ENCODE measurements around the gene JAG1. TPM values are rescaled to one million over a fixed set of nuclear protein-coding genes. Genes with fewer than 3 reads are reported as not detected.

Gene JAG1
- polyA plus RNA-seq, 1 donor from 2014 or later, result 9.0 TPM

DNA sequence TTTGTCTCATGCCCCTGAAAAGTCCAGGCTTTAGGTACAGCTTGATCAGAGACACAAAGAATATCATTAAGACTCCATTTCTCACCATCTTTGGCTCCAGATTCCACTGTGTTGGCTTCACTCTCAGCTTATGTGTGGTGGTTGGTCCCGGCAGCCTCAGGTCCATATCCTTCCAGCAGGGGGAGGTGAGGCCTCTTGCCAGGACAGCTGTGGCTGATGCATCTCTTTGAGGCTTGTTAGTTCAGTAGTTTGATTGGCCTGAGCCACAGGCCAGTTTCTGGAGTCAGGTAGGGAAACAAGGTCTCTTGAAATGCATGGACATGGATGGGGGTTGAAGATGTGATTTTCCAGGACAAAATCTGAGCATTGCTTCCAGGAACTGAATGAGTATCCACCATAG is 62.4 kb downstream of the JAG1 start:
- no peak overlapping the region for H3K27ac ChIP-seq (ENCODE audit: low read length)
- no peak overlapping the region for H2AFZ ChIP-seq (ENCODE audit: low read depth, low read length)
- no peaks in the 10 kb centered on the region for H3K79me2 ChIP-seq (replicated peaks; ENCODE audit: insufficient read depth, low read length)
- TF ChIP-seq TAF1 (IDR thresholded peaks at IDR 0.05; ENCODE audit: low read depth) (no peak), REST (IDR thresholded peaks at IDR 0.05; ENCODE audit: borderline replicate concordance) (no peak), EP300 (conservative IDR thresholded peaks at IDR 0.05; ENCODE audit: poor library complexity, severe bottlenecking) (no peak), SMC3 (conservative IDR thresholded peaks at IDR 0.05; ENCODE audit: poor library complexity) (no peak), POLR2AphosphoS5 (IDR thresholded peaks at IDR 0.05) (no peak), CTCF (IDR thresholded peaks at IDR 0.05; ENCODE audit: poor library complexity, severe bottlenecking) (no peak), RAD21 (conservative IDR thresholded peaks at IDR 0.05) (no peak), MXI1 (conservative IDR thresholded peaks at IDR 0.05; ENCODE audit: poor library complexity, severe bottlenecking) (no peak), EZH2 (IDR thresholded peaks at IDR 0.05; ENCODE audit: borderline replicate concordance, insufficient read depth, low read length, poor library complexity, severe bottlenecking) (no peak)
- H3K4me2 ChIP-seq (ENCODE audit: low read length), result no peak overlapping the region
- no peaks in the 10 kb centered on the region for H3K9me3 ChIP-seq (ENCODE audit: low read length)
- no peak overlapping the region for H3K9ac ChIP-seq (ENCODE audit: low read length)
- no peaks in the 10 kb centered on the region for H4K20me1 ChIP-seq (ENCODE audit: insufficient read depth)
- H3K4me3 ChIP-seq (ENCODE audit: low read length), result no peak overlapping the region
- no peaks in the 10 kb centered on the region for H3K9me2 ChIP-seq (ENCODE audit: insufficient read depth, low read length)
- H3K36me3 ChIP-seq (ENCODE audit: insufficient read depth, low read length), result no peaks in the 10 kb centered on the region
- no peaks in the 10 kb centered on the region for H3F3A ChIP-seq (ENCODE audit: insufficient read depth, low read length, poor library complexity, severe bottlenecking)
- H3K27me3 ChIP-seq (ENCODE audit: insufficient read depth, low read depth, low read length), result no peaks in the 10 kb centered on the region

- Histone ChIP-seq H2AFZ (ENCODE audit: low read depth, low read length) (no peak overlapping the region), H3K4me3 (ENCODE audit: low read length) (no peak overlapping the region), H3K4me2 (ENCODE audit: low read length) (no peak overlapping the region), H3F3A (ENCODE audit: insufficient read depth, low read length, poor library complexity, severe bottlenecking) (no peaks in the 10 kb centered on the region), H3K36me3 (ENCODE audit: insufficient read depth, low read length) (no peaks in the 10 kb centered on the region), H3K79me2 (replicated peaks; ENCODE audit: insufficient read depth, low read length) (no peaks in the 10 kb centered on the region), H3K27ac (ENCODE audit: low read length) (no peak overlapping the region), H4K20me1 (ENCODE audit: insufficient read depth) (no peaks in the 10 kb centered on the region), H3K27me3 (ENCODE audit: insufficient read depth, low read depth, low read length) (no peaks in the 10 kb centered on the region), H3K9ac (ENCODE audit: low read length) (no peak overlapping the region), H3K9me2 (ENCODE audit: insufficient read depth, low read length) (no peaks in the 10 kb centered on the region), H3K9me3 (ENCODE audit: low read length) (no peaks in the 10 kb centered on the region)
- TF ChIP-seq MXI1 (conservative IDR thresholded peaks at IDR 0.05; ENCODE audit: poor library complexity, severe bottlenecking), result no peak
- no peak for TF ChIP-seq RAD21 (conservative IDR thresholded peaks at IDR 0.05)
- no peak for TF ChIP-seq TAF1 (IDR thresholded peaks at IDR 0.05; ENCODE audit: low read depth)
- no peak for TF ChIP-seq CTCF (IDR thresholded peaks at IDR 0.05; ENCODE audit: poor library complexity, severe bottlenecking)
- no peak for TF ChIP-seq POLR2AphosphoS5 (IDR thresholded peaks at IDR 0.05)
- no peak for TF ChIP-seq REST (IDR thresholded peaks at IDR 0.05; ENCODE audit: borderline replicate concordance)
- TF ChIP-seq SMC3 (conservative IDR thresholded peaks at IDR 0.05; ENCODE audit: poor library complexity), result no peak
- no peak for TF ChIP-seq EP300 (conservative IDR thresholded peaks at IDR 0.05; ENCODE audit: poor library complexity, severe bottlenecking)
- no peak for TF ChIP-seq EZH2 (IDR thresholded peaks at IDR 0.05; ENCODE audit: borderline replicate concordance, insufficient read depth, low read length, poor library complexity, severe bottlenecking)
Measured at GRCh38 chr20:10610251-10610650, 63.5 kb downstream of the JAG1 start.

All from neural cell (in vitro differentiated cells).